GM23338 (cell line): ENCODE measurements around the gene CACNG1.

ENCODE experiments used
- CTCF ChIP-seq, 2 experiments: fragments of 200-600 bp in 1 of 2; sonication (generic) in 1 of 2; conservative IDR thresholded peaks; 2 replicates each; pipeline versions ENCODE4 v1.5.1 to v1.6.1; 2016 to 2017; ENCODE audit warnings: antibody characterized with exemption in 2 of 2, low read depth in 2 of 2, mild to moderate bottlenecking in 2 of 2, moderate library complexity in 1 of 2
- ETS1 ChIP-seq: IDR thresholded peaks from 2 replicates; pipeline ENCODE4 v1.6.1; 2016; ENCODE audit warnings: antibody characterized with exemption
- EZH2 ChIP-seq: fragments of 200-600 bp; sonication (generic); IDR thresholded peaks from one replicate; pipeline ENCODE4 v1.8.0; 2017; ENCODE audit warnings: antibody characterized with exemption, mild to moderate bottlenecking, low read depth; ENCODE audit not compliant: unreplicated experiment
- EZH2phosphoT487 ChIP-seq: fragments of 200-600 bp; sonication (generic); IDR thresholded peaks from one replicate; pipeline ENCODE4 v1.8.1; 2018; ENCODE audit warnings: antibody characterized with exemption; ENCODE audit not compliant: unreplicated experiment
- NANOG ChIP-seq: IDR thresholded peaks from 2 replicates; pipeline ENCODE4 v1.6.1; 2016; ENCODE audit warnings: antibody characterized with exemption, borderline replicate concordance
- POLR2AphosphoS5 ChIP-seq: IDR thresholded peaks from 2 replicates; pipeline ENCODE4 v1.6.1; 2016; ENCODE audit warnings: antibody characterized with exemption, low read depth
- REST ChIP-seq: IDR thresholded peaks from one replicate; pipeline ENCODE4 v1.6.1; 2018; ENCODE audit warnings: antibody characterized with exemption; ENCODE audit not compliant: unreplicated experiment
- ZNF114 ChIP-seq: fragments of 250-450 bp; sonication (Bioruptor Pico); IDR thresholded peaks from 2 replicates; pipeline ENCODE4 v1.5.0; 2020; ENCODE audit warnings: mild to moderate bottlenecking, moderate library complexity
- ZNF331 ChIP-seq: fragments of 250-450 bp; sonication (Bioruptor Pico); IDR thresholded peaks from 2 replicates; pipeline ENCODE4 v1.5.0; 2020; ENCODE audit warnings: low read depth, mild to moderate bottlenecking, moderate library complexity

GRCh38 chr17:66995944-66996343, 48.4 kb upstream of the CACNG1 start:
- no peak for TF ChIP-seq CTCF (conservative IDR thresholded peaks at IDR 0.05; ENCODE audit: low read depth in 2 of 2)
- TF ChIP-seq EZH2: no peak
- TF ChIP-seq POLR2AphosphoS5: no peak
- TF ChIP-seq ZNF114: no peak
- TF ChIP-seq EZH2phosphoT487: no peak
- no peak for TF ChIP-seq ETS1
- TF ChIP-seq ZNF331 (CRISPR knock-in tag): no peak
- no peak for TF ChIP-seq REST
- TF ChIP-seq NANOG: no peak
